Stimulated activated CD4-positive, alpha-beta T cell treated with anti-CD3 and anti-CD28 coated beads, Interleukin-1b, Interleukin-23, amount 100 ng/mL, for 48 hours (primary cell): ENCODE results near the gene USH2A.

ENCODE experiments used
- DNase-seq: peaks from one replicate; pipeline ENCODE4 v3.0.0-alpha.2; 2020

The USH2A gene

DNA sequence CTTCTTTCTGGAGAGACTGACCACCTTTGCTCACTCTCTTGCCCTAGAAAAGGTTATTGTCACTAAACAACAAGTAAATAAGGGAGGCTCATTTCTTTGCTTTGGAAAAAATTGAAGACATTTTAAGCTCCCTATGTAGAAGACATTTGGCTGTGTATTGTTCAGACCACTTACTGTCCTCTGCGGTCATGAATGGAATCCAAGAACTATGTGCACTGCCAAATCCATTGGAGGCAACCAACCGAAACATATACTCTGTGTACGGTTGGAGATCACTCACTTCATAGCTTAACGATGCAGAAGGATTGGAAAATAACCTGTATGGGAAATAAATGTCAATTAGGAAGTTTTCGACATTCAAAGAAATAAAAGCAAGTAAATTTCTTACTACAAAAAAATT, 523.3 kb downstream of the USH2A start:
- DNase-seq = no peak

GRCh38 chr1:215895893-215896292, 527.4 kb downstream of the USH2A start:
- DNase-seq = no peak

GRCh38 chr1:215895276-215895675, 528.0 kb downstream of the USH2A start:
- DNase-seq = no peak

GRCh38 chr1:215894617-215895016, 528.6 kb downstream of the USH2A start:
- no peak for DNase-seq

DNA sequence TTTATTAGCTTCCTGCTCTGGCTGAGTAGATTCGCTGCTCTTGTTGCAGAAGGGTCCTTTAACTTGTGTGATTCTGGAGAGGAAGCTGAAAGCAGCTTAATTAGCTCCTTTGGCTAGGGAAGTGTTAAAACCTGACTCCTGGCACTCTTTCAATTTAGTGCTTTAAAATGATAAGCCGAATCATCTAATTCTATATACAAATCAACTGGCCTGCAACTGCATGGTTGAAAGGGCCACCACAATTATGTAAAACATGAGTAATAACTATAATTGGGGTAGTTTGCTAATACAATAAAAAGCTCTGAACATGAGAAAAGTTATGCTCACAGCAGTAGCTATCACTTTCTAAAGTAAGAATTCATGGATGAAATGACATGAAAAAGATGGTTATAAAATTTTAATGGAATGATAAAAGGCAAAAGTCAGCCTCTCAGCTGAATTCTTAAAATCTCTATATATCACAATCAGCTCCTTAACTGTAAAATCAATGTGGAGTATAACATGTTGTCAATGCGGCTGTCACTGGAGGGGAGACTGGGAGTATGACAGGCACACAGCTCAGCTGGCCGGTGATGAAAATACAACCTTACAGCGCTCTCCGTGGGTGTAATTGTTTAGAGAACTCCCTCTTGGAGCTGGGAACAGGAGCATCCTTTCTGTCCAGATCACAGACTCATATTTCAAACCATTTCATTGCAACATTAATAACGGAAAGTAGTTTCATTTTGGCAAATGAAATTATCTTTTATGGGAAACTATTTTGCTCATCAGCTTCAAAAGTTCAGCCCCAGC, 531.8 kb downstream of the USH2A start:
- DNase-seq = no peak

DNA sequence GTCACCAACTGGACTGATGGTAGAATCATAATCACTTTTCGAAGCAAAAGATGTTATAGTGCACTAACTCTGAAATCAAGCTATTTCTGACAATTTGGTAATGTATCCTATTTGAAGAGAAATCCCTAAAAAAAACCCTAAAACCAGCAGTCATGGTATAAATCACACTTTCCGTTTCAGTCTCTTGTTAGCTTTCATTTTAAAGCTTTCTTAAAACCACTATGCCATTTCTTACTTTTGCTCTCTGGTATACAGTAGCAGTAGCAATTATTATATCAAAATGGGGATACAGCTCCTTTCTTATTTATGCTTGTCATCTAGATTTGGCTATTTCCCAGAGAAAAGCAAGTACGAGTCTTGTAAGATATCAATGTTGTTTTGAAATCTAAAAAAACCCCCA, 532.8 kb downstream of the USH2A start:
- DNase-seq = no peak

GRCh38 chr1:215889871-215890270, 533.4 kb downstream of the USH2A start:
- DNase-seq = no peak

DNA sequence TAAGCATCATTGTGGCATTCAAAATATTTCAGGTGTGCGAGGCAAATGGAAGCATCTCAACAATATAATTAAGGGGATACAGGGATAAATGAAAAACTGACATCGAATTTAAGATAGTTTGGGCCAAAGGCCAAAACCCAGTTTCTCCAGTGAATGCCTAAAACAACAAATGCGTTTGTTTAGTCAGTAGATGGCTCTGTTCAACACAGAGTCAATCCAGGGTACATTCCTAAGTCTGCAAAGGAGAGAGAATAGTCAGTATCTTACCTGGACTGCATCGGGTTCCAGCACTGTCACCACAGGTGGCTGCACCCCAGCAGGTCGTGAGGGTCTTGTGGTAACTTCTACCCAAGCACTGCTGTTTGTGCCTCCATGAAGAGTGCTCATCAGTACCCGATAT, 535.1 kb downstream of the USH2A start:
- no peak for DNase-seq

GRCh38 chr1:215887627-215888026, 535.6 kb downstream of the USH2A start:
- no peak for DNase-seq

DNA sequence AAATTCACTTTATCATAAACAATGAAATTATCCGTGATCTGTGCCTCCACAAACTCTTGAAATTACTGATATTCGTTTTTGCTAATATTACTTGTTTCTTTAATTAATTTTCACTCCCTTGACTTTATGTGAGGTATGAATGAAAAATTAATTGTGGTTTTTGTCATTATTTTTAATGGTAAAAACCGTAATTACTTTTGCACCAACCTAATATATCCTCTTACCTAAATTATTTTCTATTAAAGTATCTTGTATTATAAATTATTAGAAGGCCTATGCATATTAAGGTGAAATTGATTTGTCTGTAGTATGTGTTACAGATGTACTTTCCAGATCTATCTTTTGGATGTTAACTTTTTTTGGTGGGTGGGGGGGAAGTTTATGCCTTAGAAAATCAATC, 540.2 kb downstream of the USH2A start:
- DNase-seq = no peak

DNA sequence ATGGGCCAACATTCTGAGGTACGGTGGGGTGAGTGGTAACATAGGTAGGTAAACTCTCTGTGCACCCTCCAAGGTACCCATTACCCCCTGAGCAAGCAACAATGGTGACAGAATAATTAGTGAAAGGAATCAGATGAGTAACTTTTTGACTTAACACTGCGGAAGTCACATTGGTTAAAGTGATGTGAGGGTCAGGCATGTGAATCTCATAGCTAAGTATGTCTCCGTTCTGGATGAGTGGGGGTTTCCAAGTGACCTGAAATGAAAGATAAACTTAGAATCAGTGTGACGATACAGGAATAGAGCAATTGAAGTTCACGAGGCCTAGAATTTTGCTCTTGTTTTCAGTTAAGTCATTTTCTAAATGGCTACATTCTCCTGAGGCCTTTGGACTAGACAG, 544.4 kb downstream of the USH2A start:
- no peak for DNase-seq

DNA sequence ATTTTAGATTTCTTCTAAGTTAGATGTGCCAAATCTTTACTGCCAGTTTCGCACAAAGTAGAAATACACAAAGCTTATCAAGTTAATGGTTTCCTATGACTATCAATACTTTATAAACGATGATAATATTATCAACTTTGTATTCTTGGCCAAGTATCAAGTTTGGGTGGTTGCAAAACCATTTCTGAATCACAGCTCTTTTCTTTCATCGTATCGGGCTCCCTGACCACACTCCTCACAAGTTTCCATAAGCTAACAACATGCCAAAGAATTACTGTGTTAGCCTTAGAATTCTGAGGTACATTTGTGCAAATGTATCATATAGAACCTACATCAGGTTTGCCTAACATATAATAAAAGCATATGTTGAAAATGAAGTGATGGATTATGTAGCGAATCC, 545.1 kb downstream of the USH2A start:
- DNase-seq = no peak

DNA sequence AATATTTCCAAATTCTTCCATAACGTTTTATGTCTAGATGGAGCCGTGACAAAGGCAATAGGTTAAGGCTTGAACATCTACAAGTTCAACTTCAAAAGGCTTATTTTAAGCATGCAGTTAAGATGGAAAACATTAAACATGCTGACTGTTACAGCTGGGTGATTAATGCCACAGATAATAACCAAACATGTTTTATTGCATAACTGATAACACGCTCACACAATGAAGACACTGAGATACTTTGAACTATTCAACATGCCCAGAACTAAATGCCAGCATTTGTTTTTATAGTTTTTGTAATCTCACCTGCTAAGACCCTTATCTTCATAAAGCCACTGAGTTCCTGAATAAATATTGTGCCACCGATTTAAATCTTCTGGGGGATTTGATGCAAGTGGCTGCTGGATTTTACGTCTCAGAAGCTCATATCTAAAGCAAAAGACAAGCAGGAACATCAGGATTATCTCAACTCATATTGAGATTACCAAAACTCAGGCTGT, 545.7 kb downstream of the USH2A start:
- no peak for DNase-seq

DNA sequence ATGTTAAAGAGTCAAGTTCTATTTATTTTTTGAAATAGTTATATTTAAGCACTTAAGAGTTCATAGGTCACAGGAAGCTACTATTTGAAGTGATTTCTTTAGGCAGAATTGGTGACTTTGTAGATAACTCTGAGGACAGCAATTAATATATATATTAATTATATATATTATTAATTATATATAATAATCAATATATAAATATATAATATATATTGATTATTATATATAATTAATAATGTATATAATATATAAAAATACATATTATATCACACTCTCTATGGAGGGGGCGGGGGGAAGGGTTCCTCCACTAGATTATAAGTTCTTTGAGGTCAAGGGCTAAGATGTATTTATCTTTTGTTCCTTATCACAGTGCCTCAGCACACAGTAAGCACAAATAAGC, 547.5 kb downstream of the USH2A start:
- no peak for DNase-seq

GRCh38 chr1:215875236-215875635, 548.0 kb downstream of the USH2A start:
- DNase-seq = no peak

- DNase-seq = no peak
Observed at GRCh38 chr1:215872658-215873057, 550.6 kb downstream of the USH2A start.

GRCh38 chr1:215868500-215868899, 554.7 kb downstream of the USH2A start:
- no peak for DNase-seq

- no peak for DNase-seq
Observed at GRCh38 chr1:215865060-215865459, 558.2 kb downstream of the USH2A start.

DNA sequence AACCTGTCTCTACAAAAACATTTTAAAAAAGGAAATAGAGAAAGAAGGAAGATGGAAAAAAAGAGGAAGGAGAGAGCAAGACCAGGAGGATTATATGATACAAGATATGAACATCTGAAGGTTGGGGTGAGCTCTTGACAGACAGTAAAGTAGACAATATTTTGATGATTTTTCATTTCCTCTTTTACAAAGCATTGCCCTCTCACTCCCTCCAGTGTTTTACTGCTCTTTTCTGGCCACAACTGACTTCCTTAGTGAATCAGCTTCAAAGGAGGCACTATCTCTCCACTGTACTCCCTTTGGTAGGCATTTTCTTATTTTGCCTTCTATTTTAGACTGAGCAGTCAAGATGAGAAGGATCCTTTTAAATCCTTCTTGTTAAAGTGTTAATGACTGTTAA, 559.5 kb downstream of the USH2A start:
- no peak for DNase-seq

- no peak for DNase-seq
Observed at GRCh38 chr1:215860833-215861232, 562.4 kb downstream of the USH2A start.

- no peak for DNase-seq
Observed at GRCh38 chr1:215857317-215857716, 565.9 kb downstream of the USH2A start.

GRCh38 chr1:215845234-215845891, 577.9 kb downstream of the USH2A start:
- DNase-seq = no peak

DNA sequence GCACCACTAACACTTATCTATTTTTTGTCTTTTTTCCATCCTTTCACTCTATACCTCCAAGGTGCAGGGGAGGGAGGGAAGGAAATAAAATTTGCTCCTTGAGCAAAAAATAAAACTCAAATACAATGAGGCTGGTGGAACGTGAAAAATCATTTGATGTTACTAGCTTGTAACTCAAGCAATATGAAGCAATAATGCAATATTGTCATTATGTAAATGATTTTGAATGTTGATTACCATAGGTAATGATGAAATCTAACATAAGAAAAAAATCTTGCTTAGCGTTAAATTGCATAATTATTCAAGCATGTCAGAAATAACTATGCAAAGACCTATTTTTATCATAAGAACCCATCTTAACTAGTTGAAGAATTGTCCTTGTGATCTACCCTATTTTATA, 578.5 kb downstream of the USH2A start:
- DNase-seq = no peak

DNA sequence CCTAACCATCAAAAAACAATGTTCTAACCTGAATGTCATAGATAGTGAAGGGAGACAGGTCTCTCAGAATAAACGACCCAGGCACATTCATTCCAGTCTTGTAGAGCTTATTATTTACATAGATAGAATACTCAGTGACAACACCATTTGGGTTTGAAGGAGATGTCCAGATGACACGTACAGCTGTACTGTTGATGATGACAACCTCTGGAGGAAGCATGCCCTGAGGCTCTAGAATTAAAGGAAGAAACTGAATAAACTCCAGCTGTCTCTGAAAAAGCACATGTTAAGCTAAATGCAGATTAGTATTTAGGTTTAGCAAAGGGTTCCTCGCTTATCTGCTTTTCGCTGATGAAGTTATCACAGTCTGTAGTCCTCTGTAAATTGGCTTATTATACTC, 579.0 kb downstream of the USH2A start:
- DNase-seq = no peak

DNA sequence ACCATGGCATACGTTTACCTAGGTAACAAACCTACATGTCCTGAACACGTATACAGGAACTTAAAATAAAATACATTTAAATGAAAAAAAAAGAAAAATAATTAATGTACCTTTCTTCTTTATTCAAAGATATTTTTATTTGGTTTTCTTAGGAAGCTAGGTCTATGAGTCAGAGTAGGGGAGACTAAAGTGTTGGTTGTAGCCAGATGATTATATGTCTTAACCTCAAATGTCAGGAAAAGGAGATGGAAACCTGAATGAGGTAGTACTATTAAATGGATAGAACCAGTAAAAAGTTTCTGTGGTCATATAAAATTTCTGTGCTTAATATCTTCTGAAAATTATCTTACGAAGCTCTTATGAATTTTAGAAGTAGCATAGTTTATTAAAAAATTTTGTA, 580.3 kb downstream of the USH2A start:
- no peak for DNase-seq
